Measurements from ENCODE around the gene CTAGE9.
"Not testable (repeated sequence)": the region's sequence is repeated elsewhere in the genome, so short reads cannot be mapped to it uniquely, and the experiment has no call there.

DNA sequence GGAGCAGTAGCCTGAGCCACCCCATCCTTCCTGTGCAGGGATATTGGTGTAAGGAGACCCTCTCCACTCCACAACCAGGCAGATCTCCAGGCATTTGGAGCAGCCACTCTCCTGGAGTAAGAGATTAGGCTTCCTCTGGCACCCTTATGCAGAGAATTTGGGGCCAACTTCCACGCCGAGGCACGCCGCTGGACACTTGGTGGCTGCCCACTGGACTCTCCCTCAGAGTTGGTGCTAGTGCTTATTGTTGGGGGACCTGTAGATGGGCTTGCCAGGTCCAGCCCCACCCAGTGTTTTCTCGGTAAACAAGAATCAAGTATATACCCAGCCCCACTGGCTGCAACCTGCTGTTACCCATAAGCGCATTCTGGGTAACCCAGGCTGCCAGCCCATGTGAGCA lies 4.8 kb upstream of the CTAGE9 start:
- not testable (repeated sequence) for TF ChIP-seq ELF4 (IDR thresholded peaks at IDR 0.05); FOXM1 (IDR thresholded peaks at IDR 0.05; ENCODE audit: borderline replicate concordance); TARDBP (IDR thresholded peaks at IDR 0.05); ARNT (IDR thresholded peaks at IDR 0.05)
